SK-N-SH (cell line): Measurements from ENCODE around the gene CCDC61. TPM values are rescaled to one million over a fixed set of nuclear protein-coding genes. Genes with fewer than 3 reads are reported as not detected.

Source experiments
- CTCF ChIA-PET: fragments of 300-600, 350-600 bp; formaldehyde crosslinking; extraction: SDS; loops from one replicate; lab custom pipeline; 2021; lab: Yijun Ruan, JAX
- POLR2A ChIA-PET: fragments of 350-600 bp; sonication (Branson Sonifier 250); formaldehyde crosslinking; extraction: SDS; loops from one replicate; lab custom pipeline; 2020; ENCODE audit warnings: antibody characterized with exemption, inconsistent platforms; lab: Yijun Ruan, JAX
- DNase-seq: peaks from one replicate; pipeline ENCODE4 v3.0.0; 2012
- H2AFZ ChIP-seq: fragments of 200-600 bp; sonication (generic); 2 replicates; pipeline ENCODE4 v1.8.1; 2016; ENCODE audit warnings: antibody characterized with exemption, mild to moderate bottlenecking, low read depth
- H3F3A ChIP-seq: fragments of 200-600 bp; sonication (generic); replicated peaks from 2 replicates; pipeline ENCODE3; 2016; ENCODE audit warnings: antibody characterized with exemption, mild to moderate bottlenecking; ENCODE audit not compliant: insufficient read depth
- H3K27ac ChIP-seq, 2 experiments: fragments of 200-500 bp in 1 of 2; fragments of 200-600 bp in 1 of 2; sonication (Bioruptor generic) in 1 of 2; sonication (generic), shearing (Covaris generic) in 1 of 2; 2 replicates each; pipeline versions ENCODE4 v1.5.1 to v1.6.1; 2014 to 2016; ENCODE audit warnings: low read depth in 2 of 2, inconsistent platforms in 1 of 2, low read length in 1 of 2, mild to moderate bottlenecking in 1 of 2, mixed read lengths in 1 of 2
- H3K27me3 ChIP-seq: fragments of 200-600 bp; sonication (generic), shearing (Covaris generic); 2 replicates; pipeline ENCODE4 v1.6.1; 2016; ENCODE audit warnings: mixed run types; ENCODE audit not compliant: insufficient read depth
- H3K36me3 ChIP-seq, 2 experiments: fragments of 200-500 bp in 1 of 2; fragments of 200-600 bp in 1 of 2; sonication (Bioruptor generic) in 1 of 2; sonication (generic) in 1 of 2; replicated peaks in 1 of 2; 2 replicates each; pipeline versions ENCODE3 to v1.5.1; 2014 to 2016; ENCODE audit warnings: low read length in 1 of 2, mild to moderate bottlenecking in 1 of 2; ENCODE audit not compliant: insufficient read depth in 2 of 2, control insufficient read depth in 1 of 2
- H3K4me1 ChIP-seq, 2 experiments: fragments of 200-500 bp in 1 of 2; fragments of 200-600 bp in 1 of 2; sonication (Bioruptor generic) in 1 of 2; sonication (generic), shearing (Covaris generic) in 1 of 2; 2 replicates each; pipeline versions ENCODE4 v1.5.1 to v1.6.1; 2014 to 2016; ENCODE audit warnings: low read depth in 1 of 2, low read length in 1 of 2, mixed run types in 1 of 2; ENCODE audit not compliant: insufficient read depth in 2 of 2, control insufficient read depth in 1 of 2
- H3K4me2 ChIP-seq: fragments of 200-600 bp; sonication (generic), shearing (Covaris generic); 2 replicates; pipeline ENCODE4 v1.6.1; 2017; ENCODE audit warnings: mixed run types
- H3K4me3 ChIP-seq, 2 experiments: fragments of 200-500 bp in 1 of 2; fragments of 200-600 bp in 1 of 2; sonication (Bioruptor generic) in 1 of 2; sonication (generic), shearing (Covaris generic) in 1 of 2; 2 replicates each; pipeline versions ENCODE4 v1.5.1 to v1.8.1; 2014 to 2016; ENCODE audit warnings: low read depth in 2 of 2, inconsistent platforms in 1 of 2, low read length in 1 of 2, mild to moderate bottlenecking in 1 of 2, mixed read lengths in 1 of 2, moderate library complexity in 1 of 2
- H3K79me2 ChIP-seq: fragments of 200-600 bp; sonication (generic); 2 replicates; pipeline ENCODE4 v1.8.1; 2017; ENCODE audit warnings: mild to moderate bottlenecking; ENCODE audit not compliant: insufficient read depth
- H3K9ac ChIP-seq: fragments of 200-600 bp; sonication (generic); 2 replicates; pipeline ENCODE4 v1.6.1; 2017; ENCODE audit warnings: mixed run types
- H3K9me2 ChIP-seq: fragments of 200-600 bp; sonication (generic); 2 replicates; pipeline ENCODE4 v1.6.1; 2017; ENCODE audit warnings: mixed run types
- H3K9me3 ChIP-seq: fragments of 200-600 bp; sonication (generic); 2 replicates; pipeline ENCODE4 v1.6.1; 2017; ENCODE audit warnings: mixed run types, mild to moderate bottlenecking, moderate library complexity
- H4K20me1 ChIP-seq: fragments of 200-600 bp; sonication (generic); 2 replicates; pipeline ENCODE4 v1.6.1; 2017; ENCODE audit warnings: mild to moderate bottlenecking, mixed run types; ENCODE audit not compliant: insufficient read depth
- EP300 ChIP-seq, 2 experiments: IDR thresholded peaks; 2 replicates each; pipeline versions ENCODE4 v1.4.0 to v1.6.1; 2012; ENCODE audit warnings: borderline replicate concordance in 1 of 2, low read depth in 1 of 2, low read length in 1 of 2
- EZH2phosphoT487 ChIP-seq: fragments of 200-600 bp; sonication (generic); IDR thresholded peaks from 2 replicates; pipeline ENCODE4 v1.6.1; 2017; ENCODE audit warnings: low read depth, mixed run types, mild to moderate bottlenecking, antibody characterized with exemption, moderate library complexity, borderline replicate concordance
- GABPA ChIP-seq: IDR thresholded peaks from 2 replicates; pipeline ENCODE4 v1.4.0; 2012; ENCODE audit warnings: low read depth, mild to moderate bottlenecking
- JUND ChIP-seq: IDR thresholded peaks from 2 replicates; pipeline ENCODE4 v1.4.0; 2012
- MEF2A ChIP-seq: IDR thresholded peaks from 2 replicates; pipeline ENCODE4 v1.4.0; 2012; ENCODE audit warnings: low read depth, borderline replicate concordance
- MXI1 ChIP-seq: IDR thresholded peaks from 2 replicates; pipeline ENCODE4 v1.6.1; 2012; ENCODE audit warnings: mild to moderate bottlenecking, low read depth, low read length, improper control_type of control experiment
- NFIC ChIP-seq: IDR thresholded peaks from 2 replicates; pipeline ENCODE4 v1.4.0; 2012; ENCODE audit warnings: borderline replicate concordance
- POLR2AphosphoS5 ChIP-seq: IDR thresholded peaks from 2 replicates; pipeline ENCODE4 v1.6.1; 2012; ENCODE audit warnings: low read depth, low read length
- RCOR1 ChIP-seq: fragments of 150-350 bp; IDR thresholded peaks from 2 replicates; pipeline ENCODE4 v1.6.1; 2017; ENCODE audit warnings: antibody characterized with exemption, low read length
- RFX5 ChIP-seq: IDR thresholded peaks from 2 replicates; pipeline ENCODE4 v1.6.1; 2012; ENCODE audit warnings: mild to moderate bottlenecking, improper control_type of control experiment, low read length
- RXRA ChIP-seq: IDR thresholded peaks from 2 replicates; pipeline ENCODE4 v1.4.0; 2012; ENCODE audit warnings: low read depth, mild to moderate bottlenecking, borderline replicate concordance
- TCF12 ChIP-seq: IDR thresholded peaks from 2 replicates; pipeline ENCODE4 v1.4.0; 2012
- TEAD4 ChIP-seq: IDR thresholded peaks from 2 replicates; pipeline ENCODE4 v1.4.0; 2012; ENCODE audit warnings: mild to moderate bottlenecking, borderline replicate concordance; ENCODE audit not compliant: insufficient read depth
- YY1 ChIP-seq: IDR thresholded peaks from 2 replicates; pipeline ENCODE4 v1.4.0; 2012; ENCODE audit warnings: low read depth, mild to moderate bottlenecking
- WGBS: methylation state at CpG from one replicate; pipeline ENCODE4 v1.1.6; 2017; ENCODE audit warnings: low lambda C conversion rate; 5-methylcytosine and 5-hydroxymethylcytosine counted together
- polyA plus RNA-seq, 3 experiments: library from polyadenylated mRNA; depleted of rRNA; stranded (reverse); fragments of >200 nt; gene quantifications; 2 replicates each; pipeline ENCODE4 v1.2.3, GENCODE V29; 2012
- TF ChIP-seq, protein P1 (sequence below): fragments of 200-600 bp; sonication (generic); IDR thresholded peaks from 2 replicates; pipeline ENCODE4 v1.6.1; 2017; ENCODE audit warnings: antibody characterized with exemption, mild to moderate bottlenecking, moderate library complexity
- TF ChIP-seq, protein P2 (sequence below): IDR thresholded peaks from 2 replicates; pipeline ENCODE4 v1.4.0; 2012; ENCODE audit warnings: low read depth, borderline replicate concordance

Gene CCDC61
- polyA plus RNA-seq, 1 of the 3 experiments (the other 2 are of a cell fraction) = 6.8 TPM

DNA sequence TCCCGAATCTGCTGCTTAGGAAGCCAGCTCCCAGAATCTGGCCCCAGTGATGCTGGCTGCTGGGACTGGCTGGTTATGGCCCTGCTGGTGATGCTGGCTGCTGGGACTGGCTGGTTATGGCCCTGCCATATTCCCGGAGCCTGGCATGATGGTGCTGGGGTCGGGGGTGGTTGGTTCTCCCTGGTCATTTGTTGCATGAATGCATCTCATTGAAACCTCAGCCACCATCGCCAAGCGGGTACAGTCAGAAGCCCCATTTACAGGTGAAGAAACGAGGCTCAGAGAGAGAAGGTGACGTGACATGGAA lies 25.5 kb downstream of the CCDC61 start (continued):
- TF ChIP-seq, protein P1, sequence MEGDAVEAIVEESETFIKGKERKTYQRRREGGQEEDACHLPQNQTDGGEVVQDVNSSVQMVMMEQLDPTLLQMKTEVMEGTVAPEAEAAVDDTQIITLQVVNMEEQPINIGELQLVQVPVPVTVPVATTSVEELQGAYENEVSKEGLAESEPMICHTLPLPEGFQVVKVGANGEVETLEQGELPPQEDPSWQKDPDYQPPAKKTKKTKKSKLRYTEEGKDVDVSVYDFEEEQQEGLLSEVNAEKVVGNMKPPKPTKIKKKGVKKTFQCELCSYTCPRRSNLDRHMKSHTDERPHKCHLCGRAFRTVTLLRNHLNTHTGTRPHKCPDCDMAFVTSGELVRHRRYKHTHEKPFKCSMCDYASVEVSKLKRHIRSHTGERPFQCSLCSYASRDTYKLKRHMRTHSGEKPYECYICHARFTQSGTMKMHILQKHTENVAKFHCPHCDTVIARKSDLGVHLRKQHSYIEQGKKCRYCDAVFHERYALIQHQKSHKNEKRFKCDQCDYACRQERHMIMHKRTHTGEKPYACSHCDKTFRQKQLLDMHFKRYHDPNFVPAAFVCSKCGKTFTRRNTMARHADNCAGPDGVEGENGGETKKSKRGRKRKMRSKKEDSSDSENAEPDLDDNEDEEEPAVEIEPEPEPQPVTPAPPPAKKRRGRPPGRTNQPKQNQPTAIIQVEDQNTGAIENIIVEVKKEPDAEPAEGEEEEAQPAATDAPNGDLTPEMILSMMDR = no peak
- TF ChIP-seq MEF2A = no peak

DNA sequence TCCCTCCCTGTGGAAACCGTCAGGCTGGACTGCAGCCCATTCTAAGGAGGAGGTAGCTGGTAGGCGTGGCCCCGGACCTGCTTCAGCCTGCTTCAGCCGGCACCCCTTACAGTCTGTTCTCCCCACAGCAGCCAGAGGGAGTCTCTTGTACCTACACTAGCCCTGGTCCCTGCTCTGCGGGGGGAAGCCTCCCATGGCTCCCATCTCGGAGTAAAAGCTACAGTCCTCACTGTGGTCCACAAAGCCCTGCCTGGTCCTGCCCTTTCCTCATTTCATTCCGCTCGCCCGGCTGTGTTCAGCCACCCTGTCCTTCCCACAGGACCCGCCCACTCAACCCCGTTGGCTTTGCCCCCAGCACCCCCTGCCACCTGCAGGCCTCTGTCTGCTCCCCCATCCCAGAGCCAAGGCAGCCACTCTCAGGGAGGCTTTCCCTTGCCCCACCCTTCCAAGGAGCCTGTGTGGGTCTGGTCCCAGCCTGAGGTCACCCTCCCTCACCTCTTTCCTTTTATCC lies 26.3 kb downstream of the CCDC61 start:
- WGBS = 81% methylated on average over 7 of the region's 11 CpGs
- Histone ChIP-seq H3K4me2 (no peak overlapping the region), H3K27ac (no peak overlapping the region), H3K4me1 (no peaks in the 10 kb centered on the region; a peak in 1 of 4 replicates), H3K9me2 (no peaks in the 10 kb centered on the region), H3K9me3 (no peaks in the 10 kb centered on the region), H3K4me3 (no peak overlapping the region)
- DNase-seq = no peak
- CTCF ChIA-PET = interaction anchor here (1.2 to 5.1 kb wide), 6 partner anchors 7 to 243 kb away, joined by 3 to 82 read pairs (median 4); no protein-coding TSS in a partner anchor
- TF ChIP-seq, protein P1 = no peak
- TF ChIP-seq POLR2AphosphoS5 = no peak
- TF ChIP-seq RCOR1 = no peak
- no peak for TF ChIP-seq GABPA
- TF ChIP-seq TCF12 = no peak
- TF ChIP-seq MEF2A = no peak
- no peak for TF ChIP-seq EZH2phosphoT487
- TF ChIP-seq NFIC = no peak
- no peak for TF ChIP-seq JUND
- no peak for TF ChIP-seq RXRA
- TF ChIP-seq TEAD4 = no peak
- TF ChIP-seq, all 33 proteins: peak for 0
- POLR2A ChIA-PET = no interaction called here
- H3K79me2 ChIP-seq = no peaks in the 10 kb centered on the region
- H3K9ac ChIP-seq = no peak overlapping the region
- no peak overlapping the region for H2AFZ ChIP-seq
- peaks cover 20% of the 10 kb centered on the region for H4K20me1 ChIP-seq
- H3K27me3 ChIP-seq = no peaks in the 10 kb centered on the region
- H3K36me3 ChIP-seq = no peaks in the 10 kb centered on the region
- peaks cover 15% of the 10 kb centered on the region for H3F3A ChIP-seq

DNA sequence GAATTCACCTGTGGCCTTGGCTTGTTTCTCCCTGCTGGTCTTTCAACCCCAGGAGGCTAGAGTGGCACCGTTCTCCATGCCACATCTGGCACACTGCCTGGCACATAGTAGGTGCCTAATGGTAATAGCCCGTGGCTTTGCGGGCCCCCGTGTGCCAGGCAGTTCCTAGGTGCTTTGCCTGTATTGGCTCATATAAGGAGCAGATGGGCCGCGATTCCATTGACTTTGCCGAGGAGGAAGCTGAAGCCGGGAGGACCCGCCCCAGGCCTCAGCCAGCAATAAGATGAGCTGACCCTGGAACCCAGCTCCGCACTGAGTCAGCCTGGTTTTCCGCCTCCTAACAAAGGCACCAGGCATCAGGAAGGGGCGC lies 26.8 kb downstream of the CCDC61 start:
- H2AFZ ChIP-seq = no peak overlapping the region
- no peak overlapping the region for H3K4me3 ChIP-seq
- H3K27me3 ChIP-seq = no peaks in the 10 kb centered on the region
- peaks cover 15% of the 10 kb centered on the region for H3F3A ChIP-seq
- H3K79me2 ChIP-seq = no peaks in the 10 kb centered on the region
- no peaks in the 10 kb centered on the region for H3K4me1 ChIP-seq
- H3K27ac ChIP-seq = no peak overlapping the region
- H3K9me3 ChIP-seq = no peaks in the 10 kb centered on the region
- no peaks in the 10 kb centered on the region for H3K9me2 ChIP-seq
- H3K36me3 ChIP-seq = no peaks in the 10 kb centered on the region
- DNase-seq = no peak
- H4K20me1 ChIP-seq = peaks cover 18% of the 10 kb centered on the region
- H3K9ac ChIP-seq = no peak overlapping the region
- POLR2A ChIA-PET = no interaction called here
- no peak overlapping the region for H3K4me2 ChIP-seq
- CTCF ChIA-PET = interaction anchor here (1.2 to 2.6 kb wide), 5 partner anchors 13 to 242 kb away, joined by 4 to 11 read pairs (median 4); no protein-coding TSS in a partner anchor
- WGBS = 80% methylated on average over 7 of the region's 12 CpGs
- no peak for TF ChIP-seq GABPA
- no peak for TF ChIP-seq POLR2AphosphoS5
- TF ChIP-seq, protein P2, sequence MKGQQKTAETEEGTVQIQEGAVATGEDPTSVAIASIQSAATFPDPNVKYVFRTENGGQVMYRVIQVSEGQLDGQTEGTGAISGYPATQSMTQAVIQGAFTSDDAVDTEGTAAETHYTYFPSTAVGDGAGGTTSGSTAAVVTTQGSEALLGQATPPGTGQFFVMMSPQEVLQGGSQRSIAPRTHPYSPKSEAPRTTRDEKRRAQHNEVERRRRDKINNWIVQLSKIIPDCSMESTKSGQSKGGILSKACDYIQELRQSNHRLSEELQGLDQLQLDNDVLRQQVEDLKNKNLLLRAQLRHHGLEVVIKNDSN = no peak
- TF ChIP-seq MXI1 = no peak
- TF ChIP-seq EP300 (IDR thresholded peaks at IDR 0.05; ENCODE audit: borderline replicate concordance in 1 of 2, low read depth in 1 of 2, low read length in 1 of 2) = no peak
- TF ChIP-seq RFX5 = no peak
- TF ChIP-seq YY1 = no peak
